Endothelial cell of umbilical vein (primary cell): ENCODE data around the gene TCF20. TPM values are rescaled to one million over a fixed set of nuclear protein-coding genes. Genes with fewer than 3 reads are reported as not detected.

ENCODE experiments used
- BruUV-seq: library from RNA; stranded (reverse); fragments of 400-500 nt; replicated peaks from 2 replicates; lab custom pipeline; 2021; lab: Mats Ljungman, UMichigan
- CTCF ChIA-PET: fragments of 300-600, 350-600 bp; sonication (Branson Sonifier 250); formaldehyde crosslinking; loops from one replicate; lab custom pipeline; 2021; ENCODE audit warnings: antibody characterized with exemption, inconsistent platforms; lab: Charles Lee
- POLR2A ChIA-PET: fragments of 300-600, 350-600 bp; sonication (Branson Sonifier 250); formaldehyde crosslinking; loops from one replicate; lab custom pipeline; 2021; ENCODE audit warnings: antibody characterized with exemption, inconsistent platforms; lab: Charles Lee
- DNase-seq: peaks from one replicate; pipeline ENCODE4 v3.0.0-alpha.2; 2011; ENCODE audit warnings: low read depth, low spot score
- FAIRE-seq: peaks from 2 replicates; lab custom pipeline; 2011; peaks lifted over from hg19 to GRCh38; lab: Jason Lieb, UNC
- H2AFZ ChIP-seq: 2 replicates; pipeline ENCODE4 v1.6.0; 2012; ENCODE audit warnings: low read depth, low read length, control low read depth, inconsistent platforms
- H3K27ac ChIP-seq: 2 replicates; pipeline ENCODE4 v1.5.1; 2011; ENCODE audit warnings: low read depth, mild to moderate bottlenecking, control low read depth, low read length, moderate library complexity; ENCODE audit not compliant: insufficient read depth
- H3K27me3 ChIP-seq, 2 experiments: 2 replicates each; pipeline versions ENCODE4 v1.6.0 to v1.6.1; 2011; ENCODE audit warnings: low read length in 2 of 2, mixed read lengths in 1 of 2; ENCODE audit not compliant: control insufficient read depth in 2 of 2, insufficient read depth in 2 of 2
- H3K36me3 ChIP-seq, 2 experiments: 2 replicates in 1 of 2; 3 replicates in 1 of 2; pipeline ENCODE4 v1.5.1; 2011; ENCODE audit warnings: low read length in 2 of 2, mild to moderate bottlenecking in 1 of 2, moderate library complexity in 1 of 2; ENCODE audit not compliant: control insufficient read depth in 2 of 2, insufficient read depth in 2 of 2; ENCODE audit errors: extremely low read depth in 1 of 2
- H3K4me1 ChIP-seq: 3 replicates; pipeline ENCODE4 v1.5.1; 2011; ENCODE audit warnings: mild to moderate bottlenecking, low read length; ENCODE audit not compliant: control insufficient read depth, insufficient read depth; ENCODE audit errors: extremely low read depth
- H3K4me2 ChIP-seq: 2 replicates; pipeline ENCODE4 v1.6.1; 2011; ENCODE audit warnings: low read length, control low read depth, mixed read lengths; ENCODE audit not compliant: insufficient read depth
- H3K4me3 ChIP-seq, 3 experiments: fragments of 200-600 bp in 1 of 3; sonication (generic), shearing (Covaris generic) in 1 of 3; replicated peaks in 1 of 3; 2 replicates each; pipeline ENCODE4 v1.5.1; 2011 to 2016; ENCODE audit warnings: control low read depth in 3 of 3, low read length in 3 of 3, mild to moderate bottlenecking in 2 of 3, inconsistent platforms in 1 of 3, low read depth in 1 of 3, moderate library complexity in 1 of 3; ENCODE audit not compliant: insufficient read depth in 1 of 3
- H3K79me2 ChIP-seq: 2 replicates; pipeline ENCODE4 v1.6.0; 2012; ENCODE audit warnings: low read length, inconsistent platforms; ENCODE audit not compliant: control insufficient read depth, insufficient read depth
- H3K9ac ChIP-seq: replicated peaks from 2 replicates; pipeline ENCODE3; 2011; ENCODE audit warnings: low read length, control low read depth; ENCODE audit not compliant: insufficient read depth; ENCODE audit errors: extremely low read depth
- H3K9me1 ChIP-seq: replicated peaks from 3 replicates; pipeline ENCODE4 v1.6.0; 2011; ENCODE audit warnings: mild to moderate bottlenecking, low read length; ENCODE audit not compliant: control insufficient read depth, insufficient read depth; ENCODE audit errors: extremely low read depth
- H3K9me3 ChIP-seq: replicated peaks from 2 replicates; pipeline ENCODE4 v1.5.1; 2012; ENCODE audit warnings: low read length, inconsistent platforms; ENCODE audit not compliant: control insufficient read depth, insufficient read depth
- H4K20me1 ChIP-seq: replicated peaks from 2 replicates; pipeline ENCODE3; 2011; ENCODE audit warnings: mild to moderate bottlenecking, low read length; ENCODE audit not compliant: control insufficient read depth, insufficient read depth; ENCODE audit errors: extremely low read depth
- EZH2 ChIP-seq: IDR thresholded peaks from 2 replicates; pipeline ENCODE4 v1.6.1; 2012; ENCODE audit warnings: borderline replicate concordance, low read depth, mild to moderate bottlenecking, moderate library complexity, low read length, inconsistent platforms; ENCODE audit not compliant: severe bottlenecking
- FOS ChIP-seq: IDR thresholded peaks from 2 replicates; pipeline ENCODE4 v1.6.1; 2011; ENCODE audit warnings: mild to moderate bottlenecking, low read length, moderate library complexity, borderline replicate concordance; ENCODE audit not compliant: insufficient read depth
- GATA2 ChIP-seq: IDR thresholded peaks from 2 replicates; pipeline ENCODE4 v1.7.0; 2011; ENCODE audit warnings: low read depth, mild to moderate bottlenecking, moderate library complexity, mixed read lengths, low read length; ENCODE audit not compliant: insufficient read length, insufficient read depth
- JUN ChIP-seq: IDR thresholded peaks from 2 replicates; pipeline ENCODE4 v1.6.1; 2011; ENCODE audit warnings: borderline replicate concordance, low read depth; ENCODE audit not compliant: insufficient read length, insufficient read depth
- MYC ChIP-seq: IDR thresholded peaks from one replicate; pipeline ENCODE4 v1.6.1; 2011; ENCODE audit warnings: mild to moderate bottlenecking, low read depth, low read length
- POLR2A ChIP-seq: IDR thresholded peaks from 2 replicates; pipeline ENCODE4 v1.6.1; 2012; ENCODE audit warnings: low read depth, mild to moderate bottlenecking, control low read depth, low read length
- POLR2AphosphoS5 ChIP-seq: IDR thresholded peaks from 2 replicates; pipeline ENCODE4 v1.6.1; 2012; ENCODE audit warnings: low read depth, mild to moderate bottlenecking, control low read depth, low read length, moderate library complexity; ENCODE audit not compliant: insufficient read depth
- dilution Hi-C: fragments of 300-500 bp; cut with MboI; formaldehyde crosslinking; loops from one replicate; pipeline ENCODE4 v1.15.0; 2019; ENCODE audit warnings: low sequenced_read_pairs; ENCODE audit not compliant: extremely low pct_ligation_motif_present
- intact Hi-C: fragments of 100-400 bp; cut with micrococcal nuclease; formaldehyde crosslinking; loops from one replicate; pipeline ENCODE4 v1.10.0; 2022
- polyA plus RNA-seq, 4 experiments: library from polyadenylated mRNA; depleted of rRNA in 3 of 4; stranded (reverse) in 3 of 4; unstranded in 1 of 4; fragments of >200 nt; gene quantifications; 2 replicates each; pipeline versions ENCODE4 v1.2.1 to v1.2.3, GENCODE V29; 2011 to 2012; ENCODE audit warnings: missing spikeins in 1 of 4
- total RNA-seq: library from RNA; stranded (reverse); gene quantifications from 2 replicates; pipeline ENCODE4 v1.2.3, GENCODE V29; 2021
- TF ChIP-seq, protein P1 (sequence below), 2 donors: IDR thresholded peaks; 1 replicate in 1 of 2; 2 replicates in 1 of 2; pipeline ENCODE4 v1.5.1; 2011; ENCODE audit warnings: low read length in 2 of 2, mild to moderate bottlenecking in 2 of 2, moderate library complexity in 2 of 2, control low read depth in 1 of 2, inconsistent platforms in 1 of 2, low read depth in 1 of 2; ENCODE audit not compliant: insufficient read depth in 1 of 2; ENCODE audit errors: extremely low read depth in 1 of 2

Gene TCF20
- total and polyA plus RNA-seq, 2 donors (not counting 3 experiments of a cell fraction or from before 2014, with no cell fraction given), result 11.2 to 36.7 TPM

- no peak for TF ChIP-seq GATA2
- TF ChIP-seq, protein P1, sequence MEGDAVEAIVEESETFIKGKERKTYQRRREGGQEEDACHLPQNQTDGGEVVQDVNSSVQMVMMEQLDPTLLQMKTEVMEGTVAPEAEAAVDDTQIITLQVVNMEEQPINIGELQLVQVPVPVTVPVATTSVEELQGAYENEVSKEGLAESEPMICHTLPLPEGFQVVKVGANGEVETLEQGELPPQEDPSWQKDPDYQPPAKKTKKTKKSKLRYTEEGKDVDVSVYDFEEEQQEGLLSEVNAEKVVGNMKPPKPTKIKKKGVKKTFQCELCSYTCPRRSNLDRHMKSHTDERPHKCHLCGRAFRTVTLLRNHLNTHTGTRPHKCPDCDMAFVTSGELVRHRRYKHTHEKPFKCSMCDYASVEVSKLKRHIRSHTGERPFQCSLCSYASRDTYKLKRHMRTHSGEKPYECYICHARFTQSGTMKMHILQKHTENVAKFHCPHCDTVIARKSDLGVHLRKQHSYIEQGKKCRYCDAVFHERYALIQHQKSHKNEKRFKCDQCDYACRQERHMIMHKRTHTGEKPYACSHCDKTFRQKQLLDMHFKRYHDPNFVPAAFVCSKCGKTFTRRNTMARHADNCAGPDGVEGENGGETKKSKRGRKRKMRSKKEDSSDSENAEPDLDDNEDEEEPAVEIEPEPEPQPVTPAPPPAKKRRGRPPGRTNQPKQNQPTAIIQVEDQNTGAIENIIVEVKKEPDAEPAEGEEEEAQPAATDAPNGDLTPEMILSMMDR (IDR thresholded peaks at IDR 0.05; ENCODE audit: extremely low read depth in 1 of 2, insufficient read depth in 1 of 2, low read depth in 1 of 2, low read length in 2 of 2), result no peak
- no peak for TF ChIP-seq FOS
- no peak for TF ChIP-seq MYC
- TF ChIP-seq EZH2, result no peak
- TF ChIP-seq POLR2A, result no peak
- no peak for TF ChIP-seq JUN
- TF ChIP-seq POLR2AphosphoS5, result no peak
- CTCF ChIA-PET, result no interaction called here
- intact Hi-C loops, result no loop called here
- Histone ChIP-seq H2AFZ (no peak overlapping the region), H3K36me3 (no peaks in the 10 kb centered on the region), H3K9ac (no peak overlapping the region), H4K20me1 (no peaks in the 10 kb centered on the region), H3K9me1 (no peaks in the 10 kb centered on the region), H3K27me3 (no peaks in the 10 kb centered on the region), H3K27ac (no peak overlapping the region), H3K4me2 (no peak overlapping the region), H3K4me1 (no peaks in the 10 kb centered on the region), H3K79me2 (no peaks in the 10 kb centered on the region), H3K9me3 (no peaks in the 10 kb centered on the region), H3K4me3 (no peak overlapping the region)
- BruUV-seq, result no TSS peak
- POLR2A ChIA-PET, result no interaction called here
- FAIRE-seq, result no peak
- DNase-seq, result no peak
- dilution Hi-C loops, result no loop called here
Observed at GRCh38 chr22:42292732-42293520, 22.5 kb upstream of the TCF20 start.
